H1 (cell line): ENCODE results near the gene DUSP1. TPM values are rescaled to one million over a fixed set of nuclear protein-coding genes. Genes with fewer than 3 reads are reported as not detected.

Source experiments
- ATF2 ChIP-seq: IDR thresholded peaks from 2 replicates; pipeline ENCODE4 v1.6.1; 2012; ENCODE audit warnings: low read length, inconsistent platforms
- BCL11A ChIP-seq, 2 experiments: IDR thresholded peaks; one replicate each; pipeline ENCODE4 v1.6.1; 2011; ENCODE audit warnings: low read depth in 2 of 2, low read length in 2 of 2, mild to moderate bottlenecking in 2 of 2
- CEBPB ChIP-seq: IDR thresholded peaks from 2 replicates; pipeline ENCODE4 v1.6.1; 2012; ENCODE audit warnings: low read depth, low read length
- TAF1 ChIP-seq: IDR thresholded peaks from 2 replicates; pipeline ENCODE4 v1.6.1; 2011; ENCODE audit warnings: mild to moderate bottlenecking, low read depth, low read length
- TBP ChIP-seq: IDR thresholded peaks from 2 replicates; pipeline ENCODE4 v1.6.1; 2011; ENCODE audit warnings: low read depth, low read length, improper control_type of control experiment
- TCF12 ChIP-seq: IDR thresholded peaks from 2 replicates; pipeline ENCODE4 v1.6.1; 2011; ENCODE audit warnings: low read depth, mild to moderate bottlenecking, low read length
- polyA plus RNA-seq, 7 experiments: library from polyadenylated mRNA; depleted of rRNA in 3 of 7; stranded (reverse) in 5 of 7; unstranded in 2 of 7; fragments of >200 nt in 5 of 7; fragments of 200-250 nt in 2 of 7; gene quantifications; 1 replicate in 5 of 7; 2 replicates in 1 of 7; 4 replicates in 1 of 7; pipeline versions ENCODE4 v1.2.1 to v1.2.3, GENCODE V29; 2011 to 2013; ENCODE audit warnings: missing spikeins in 2 of 7, mixed read lengths in 2 of 7
- total RNA-seq: library from RNA; stranded (reverse); fragmentation: NEBNext Ultra II Directional; extraction: Animal tissue kit (Norgen Biotek cat#: 25700); gene quantifications from 2 replicates; pipeline ENCODE4 v1.2.1, GENCODE V29; 2021

The DUSP1 gene
- total and polyA plus RNA-seq, 2 of the 8 experiments (the other 6 are each of a cell fraction or from before 2014, with no cell fraction given): 6.5 to 11.7 TPM

DNA sequence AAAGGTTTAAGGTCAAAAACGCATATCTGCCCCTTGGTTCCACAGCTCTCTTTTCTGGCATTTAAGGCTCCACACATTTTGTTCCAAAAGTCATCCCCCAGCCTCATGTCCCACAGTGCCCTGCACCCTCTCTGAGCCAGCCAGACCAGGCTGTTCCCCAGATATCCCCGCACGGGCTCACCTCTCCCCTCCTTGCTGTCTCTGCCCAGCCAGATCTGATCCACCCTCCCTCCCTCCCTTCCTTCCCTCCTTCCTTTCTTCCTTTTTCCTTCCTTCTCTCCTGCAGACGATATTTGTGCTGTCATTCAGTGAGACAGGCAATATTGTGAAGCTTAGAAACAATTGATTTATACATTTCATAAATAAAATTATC lies 37.0 kb downstream of the DUSP1 start (continued):
- TF ChIP-seq ATF2 (no peak), CEBPB (no peak), TBP (no peak), TAF1 (no peak), BCL11A (IDR thresholded peaks at IDR 0.05; ENCODE audit: low read depth in 2 of 2, low read length in 2 of 2) (no peak), TCF12 (no peak)
